GM19467 (cell line): ENCODE data around the gene AZU1.
"Not testable (repeated sequence)": the region's sequence is repeated elsewhere in the genome, so short reads cannot be mapped to it uniquely, and the experiment has no call there.

Source experiments
- ATAC-seq: cut with Tn5 transposase; IDR thresholded peaks from one replicate; pipeline ENCODE4 v1.9.1; 2021; ENCODE audit warnings: mild to moderate bottlenecking, moderate library complexity; ENCODE audit not compliant: unreplicated experiment

Gene AZU1

GRCh38 chr19:852136-853013 lies 24.7 kb downstream of the AZU1 start, which contains the start of gene ELANE:
ELANE (plus strand) TSS chr19:852303; CDS start chr19:852329, 26 bp downstream.
- no peak for ATAC-seq

DNA sequence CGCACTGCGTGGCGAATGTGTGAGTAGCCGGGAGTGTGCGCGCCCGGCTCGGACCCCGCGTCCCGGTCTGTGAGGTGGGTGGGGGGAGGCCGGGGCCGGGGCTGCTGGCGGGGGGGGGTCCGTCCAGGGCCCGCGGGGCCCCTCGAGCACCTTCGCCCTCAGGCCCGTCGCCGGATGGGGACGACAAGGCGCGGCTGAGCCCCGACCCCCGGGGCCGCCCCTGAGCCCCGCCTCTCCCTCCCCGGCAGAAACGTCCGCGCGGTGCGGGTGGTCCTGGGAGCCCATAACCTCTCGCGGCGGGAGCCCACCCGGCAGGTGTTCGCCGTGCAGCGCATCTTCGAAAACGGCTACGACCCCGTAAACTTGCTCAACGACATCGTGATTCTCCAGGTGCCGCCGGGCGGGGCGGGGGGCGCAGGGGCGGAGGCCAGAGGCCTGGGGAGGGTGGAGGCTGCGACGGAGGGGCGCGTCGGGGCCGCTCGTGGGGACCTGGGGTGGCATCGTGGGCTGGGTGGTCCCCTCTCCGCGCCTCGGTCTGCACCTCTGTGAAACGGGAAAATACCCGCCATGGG lies 25.5 kb downstream of the AZU1 start:
- no peak for ATAC-seq

- ATAC-seq = not testable (repeated sequence)
Measured at GRCh38 chr19:853614-854220, 26.1 kb downstream of the AZU1 start.

DNA sequence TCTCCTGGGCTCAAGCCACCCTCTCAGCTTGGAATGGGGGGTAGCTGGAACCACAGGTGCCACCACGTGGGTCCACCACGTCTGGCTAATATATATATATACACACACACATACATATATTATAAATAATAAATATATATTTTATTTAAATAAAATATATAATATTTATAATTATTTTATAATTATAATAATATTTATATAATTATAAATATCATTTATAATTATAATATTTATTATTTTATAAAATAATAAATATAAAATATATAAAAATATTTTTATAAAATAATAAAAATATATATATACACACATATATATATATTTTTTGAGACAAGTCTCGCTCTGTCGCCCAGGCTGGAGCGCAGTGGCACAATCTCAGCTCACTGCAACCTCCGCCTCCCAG lies 26.9 kb downstream of the AZU1 start:
- ATAC-seq = no peak

DNA sequence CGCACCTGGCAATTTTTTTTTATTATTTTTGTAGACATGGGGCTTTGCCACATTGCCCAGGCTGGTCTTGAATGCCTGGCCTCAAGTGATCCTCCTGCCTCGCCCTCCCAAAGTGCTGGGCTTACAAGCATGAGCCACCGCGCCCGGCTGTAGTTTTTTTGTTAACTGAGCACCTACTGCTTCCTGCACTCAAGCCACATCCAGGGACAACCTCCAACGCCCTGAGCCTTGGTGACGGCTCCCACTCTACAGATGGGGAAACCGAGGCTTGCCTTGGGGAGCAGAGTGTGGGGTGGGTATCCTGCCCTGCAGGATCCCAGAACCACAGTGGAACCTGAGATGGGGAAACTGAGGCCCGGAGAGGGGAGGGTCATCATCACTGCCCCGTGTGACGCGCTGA lies 27.5 kb downstream of the AZU1 start:
- no peak for ATAC-seq

DNA sequence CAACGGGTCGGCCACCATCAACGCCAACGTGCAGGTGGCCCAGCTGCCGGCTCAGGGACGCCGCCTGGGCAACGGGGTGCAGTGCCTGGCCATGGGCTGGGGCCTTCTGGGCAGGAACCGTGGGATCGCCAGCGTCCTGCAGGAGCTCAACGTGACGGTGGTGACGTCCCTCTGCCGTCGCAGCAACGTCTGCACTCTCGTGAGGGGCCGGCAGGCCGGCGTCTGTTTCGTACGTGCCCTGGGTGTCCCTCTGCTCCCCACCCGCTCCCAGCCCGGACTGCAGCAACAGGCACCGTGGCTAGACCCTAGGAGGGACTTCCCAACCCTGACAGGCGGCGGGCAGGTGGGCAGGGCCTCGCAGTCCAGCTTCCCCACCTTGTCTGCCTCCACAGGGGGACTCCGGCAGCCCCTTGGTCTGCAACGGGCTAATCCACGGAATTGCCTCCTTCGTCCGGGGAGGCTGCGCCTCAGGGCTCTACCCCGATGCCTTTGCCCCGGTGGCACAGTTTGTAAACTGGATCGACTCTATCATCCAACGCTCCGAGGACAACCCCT lies 28.0 kb downstream of the AZU1 start:
- ATAC-seq = no peak

- ATAC-seq = no peak
Measured at GRCh38 chr19:858284-858683, 30.6 kb downstream of the AZU1 start.

GRCh38 chr19:858868-859843 lies 31.5 kb downstream of the AZU1 start, which contains the start of gene CFD:
CFD (plus strand) TSS chr19:859664; CDS start chr19:859690, 26 bp downstream.
- no peak for ATAC-seq

DNA sequence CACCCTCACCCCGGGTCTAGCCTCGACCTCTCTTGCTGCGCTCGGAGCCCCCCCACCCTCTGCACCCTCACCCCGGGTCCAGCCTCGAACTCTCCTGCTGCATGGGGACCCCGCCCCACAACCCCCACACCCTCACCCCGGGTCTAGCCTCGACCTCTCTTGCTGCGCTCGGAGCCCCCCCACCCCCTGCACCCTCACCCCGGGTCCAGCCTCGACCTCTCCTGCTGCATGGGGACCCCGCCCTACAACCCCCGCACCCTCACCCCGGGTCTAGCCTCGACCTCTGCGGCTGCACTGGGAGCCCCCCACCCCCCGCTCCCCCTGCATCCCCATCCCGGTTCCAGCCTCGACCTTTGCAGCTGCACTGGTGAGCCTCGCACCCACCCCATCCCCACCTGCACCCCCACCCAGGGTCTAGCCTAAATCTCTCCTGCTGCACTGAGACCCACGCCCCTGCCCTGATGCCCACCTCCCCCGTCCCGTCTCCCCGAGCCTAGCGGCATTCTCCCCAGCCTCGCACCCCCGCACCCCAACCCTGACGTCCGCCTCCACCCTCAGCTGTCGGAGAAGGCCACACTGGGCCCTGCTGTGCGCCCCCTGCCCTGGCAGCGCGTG lies 33.6 kb downstream of the AZU1 start:
- ATAC-seq = no peak

DNA sequence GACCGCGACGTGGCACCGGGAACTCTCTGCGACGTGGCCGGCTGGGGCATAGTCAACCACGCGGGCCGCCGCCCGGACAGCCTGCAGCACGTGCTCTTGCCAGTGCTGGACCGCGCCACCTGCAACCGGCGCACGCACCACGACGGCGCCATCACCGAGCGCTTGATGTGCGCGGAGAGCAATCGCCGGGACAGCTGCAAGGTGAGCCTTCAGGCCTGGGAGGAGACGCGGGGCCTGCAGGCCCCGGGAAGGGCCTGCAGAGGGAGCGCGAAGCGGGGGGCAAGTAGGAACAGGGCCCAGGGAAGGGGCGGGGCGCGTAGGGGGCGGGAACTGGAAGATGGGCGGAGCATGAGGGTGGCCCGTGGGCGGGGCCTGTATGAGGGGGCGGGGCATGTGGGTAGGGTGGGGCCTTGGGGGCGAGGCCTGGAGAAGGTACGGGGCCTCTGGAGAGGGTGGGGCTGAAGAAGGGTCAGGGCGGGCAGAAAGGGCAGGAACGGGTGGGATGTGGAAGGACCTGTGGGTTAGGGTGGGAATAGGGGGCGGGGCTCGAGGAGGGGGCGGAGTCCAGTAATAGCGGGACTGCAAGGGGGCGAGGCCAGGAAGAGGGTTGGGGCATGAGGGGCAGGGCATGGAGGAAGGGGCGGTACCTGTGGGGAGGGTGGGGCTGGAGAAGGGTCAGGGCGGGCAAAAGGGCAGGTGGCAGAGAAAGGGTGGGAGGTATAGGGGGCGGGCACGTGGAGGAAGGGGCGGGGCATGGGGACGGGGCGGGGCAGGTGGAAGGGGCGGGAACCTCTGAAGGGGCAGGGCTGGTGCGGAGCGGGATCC lies 34.3 kb downstream of the AZU1 start:
- ATAC-seq = no peak

DNA sequence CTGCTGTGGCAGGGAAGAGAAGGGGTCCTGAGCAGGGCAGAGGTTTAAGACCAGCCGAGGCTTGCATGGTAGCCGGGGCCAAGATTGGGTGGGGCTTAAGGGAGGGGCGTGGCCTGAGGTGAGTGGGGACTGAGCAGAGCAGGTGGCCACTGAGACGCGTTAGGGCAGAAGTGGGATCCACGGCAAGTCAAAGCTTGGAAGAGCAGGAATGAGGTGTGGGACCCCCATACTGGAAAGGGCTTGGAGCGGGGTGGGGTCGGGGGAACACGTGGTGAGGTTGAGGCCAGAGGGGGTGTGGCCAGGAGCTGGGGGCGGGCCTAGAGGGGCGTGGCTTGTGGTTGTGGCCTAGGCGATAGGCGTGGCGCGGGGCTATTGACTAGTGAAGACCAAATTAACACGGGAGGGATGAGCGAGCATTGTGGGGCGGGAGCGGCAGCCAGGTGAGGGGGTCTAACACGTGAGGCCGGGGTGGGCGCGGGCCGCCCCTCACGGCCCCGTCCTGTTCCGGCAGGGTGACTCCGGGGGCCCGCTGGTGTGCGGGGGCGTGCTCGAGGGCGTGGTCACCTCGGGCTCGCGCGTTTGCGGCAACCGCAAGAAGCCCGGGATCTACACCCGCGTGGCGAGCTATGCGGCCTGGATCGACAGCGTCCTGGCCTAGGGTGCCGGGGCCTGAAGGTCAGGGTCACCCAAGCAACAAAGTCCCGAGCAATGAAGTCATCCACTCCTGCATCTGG lies 35.1 kb downstream of the AZU1 start:
- ATAC-seq = no peak

GRCh38 chr19:863315-863620 lies 35.6 kb downstream of the AZU1 start:
- ATAC-seq = no peak

GRCh38 chr19:866769-867300 lies 39.2 kb downstream of the AZU1 start:
- ATAC-seq = no peak

DNA sequence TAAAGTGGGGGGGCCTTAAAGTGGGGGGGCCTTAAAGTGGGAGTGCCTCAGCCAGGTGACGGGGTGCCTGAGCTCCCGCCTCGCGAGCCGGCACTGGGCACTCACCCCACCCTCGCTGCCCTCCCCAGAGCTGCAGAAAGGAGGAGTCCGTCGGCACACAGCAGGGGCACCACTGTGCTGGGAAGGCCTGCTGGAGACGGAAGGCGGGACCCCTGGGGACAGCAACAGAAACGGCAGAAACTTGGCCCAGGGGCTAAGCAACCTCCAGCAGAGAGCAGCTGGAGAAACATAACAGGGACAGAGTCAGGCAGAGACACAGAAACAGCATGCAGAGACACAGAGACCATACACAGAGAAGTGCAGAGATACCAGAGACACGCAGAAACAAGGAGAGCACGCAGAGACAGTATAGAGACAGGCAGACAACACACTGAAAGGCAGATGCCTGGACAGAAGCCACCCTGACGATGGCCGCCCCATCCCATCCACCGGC lies 39.7 kb downstream of the AZU1 start:
- ATAC-seq = no peak

GRCh38 chr19:867855-868457 lies 40.3 kb downstream of the AZU1 start:
- ATAC-seq = no peak

DNA sequence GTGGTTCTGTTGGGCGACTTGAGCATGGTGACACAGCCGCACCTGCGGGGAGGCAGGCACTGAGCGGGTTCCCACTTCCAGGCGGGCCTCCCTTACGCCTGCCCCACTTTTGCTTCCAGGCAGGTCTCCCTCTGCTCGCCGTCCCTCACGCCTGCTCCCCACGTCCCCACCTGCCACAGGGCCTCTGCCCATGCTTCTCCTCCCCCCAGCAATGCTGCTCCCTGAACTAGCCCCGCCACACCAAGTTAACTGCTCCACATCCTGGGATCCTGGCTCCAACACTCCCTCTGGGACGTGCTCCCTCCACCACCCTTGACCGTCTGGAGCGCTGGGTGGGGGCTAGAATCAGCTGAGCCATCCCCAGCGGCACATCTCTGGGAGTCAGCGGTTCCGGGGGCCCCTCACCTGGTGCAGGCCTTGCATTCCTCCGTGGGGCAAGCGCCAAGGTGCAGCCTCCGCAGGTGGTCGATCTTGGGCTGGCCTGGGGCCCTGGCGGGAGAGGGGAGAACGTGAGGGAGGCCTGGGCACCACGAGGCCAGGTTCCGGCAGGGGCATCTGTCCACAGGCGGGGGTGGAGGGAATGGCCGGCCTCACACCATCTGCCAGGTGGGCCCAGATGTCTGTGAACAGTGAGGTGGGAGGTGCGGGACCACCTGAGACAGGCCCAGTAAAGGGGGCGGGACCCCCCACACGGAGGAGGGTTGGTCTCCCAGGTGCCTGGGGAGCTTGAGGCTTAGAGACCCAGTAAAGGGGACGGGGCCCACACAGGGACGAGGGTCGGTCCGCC lies 41.0 kb downstream of the AZU1 start:
- ATAC-seq = no peak
